Upper lobe of right lung (tissue), 1 donor: ENCODE measurements around the gene OTULIN. TPM values are rescaled to one million over a fixed set of nuclear protein-coding genes. Genes with fewer than 3 reads are reported as not detected.

Experiments
- ATAC-seq: fragments of 200-7000 bp; cut with Tn5 transposase; one replicate; pipeline ENCODE4 v1.9.1; 2020; ENCODE audit warnings: mild to moderate bottlenecking, moderate library complexity
- DNase-seq: peaks from one replicate; pipeline ENCODE4 v3.0.0-alpha.2; 2020
- H3K27ac ChIP-seq: fragments of 200-600 bp; one replicate; pipeline ENCODE4 v1.8.0; 2022
- H3K27me3 ChIP-seq: fragments of 200-600 bp; one replicate; pipeline ENCODE4 v1.8.0; 2022; ENCODE audit warnings: mild to moderate bottlenecking
- H3K36me3 ChIP-seq: fragments of 200-600 bp; one replicate; pipeline ENCODE4 v1.8.0; 2022
- H3K4me1 ChIP-seq: fragments of 200-600 bp; one replicate; pipeline ENCODE4 v1.8.0; 2022
- H3K4me3 ChIP-seq: fragments of 200-600 bp; one replicate; pipeline ENCODE4 v1.8.0; 2022; ENCODE audit warnings: mild to moderate bottlenecking
- H3K9me3 ChIP-seq: fragments of 200-600 bp; one replicate; pipeline ENCODE4 v1.8.0; 2022
- CTCF ChIP-seq: fragments of 200-600 bp; IDR thresholded peaks from one replicate; pipeline ENCODE4 v1.8.0; 2022; ENCODE audit warnings: antibody characterized with exemption
- intact Hi-C: fragments of 100-400 bp; cut with DNase I; formaldehyde crosslinking; loops from one replicate; pipeline ENCODE4 v1.11.0; 2022
- total RNA-seq: library from RNA; stranded (reverse); fragmentation: NEBNext Ultra II Directional; extraction: Animal tissue kit (Norgen Biotek cat#: 25700); gene quantifications from one replicate; pipeline ENCODE4 v1.2.1, GENCODE V29; 2021
- donor health status: DM: no; HTN: yes; CAD: no; lungs with severe emphysema.

Gene OTULIN
- total RNA-seq, 1 donor from 2014 or later = 30.0 TPM

- DNase-seq = no peak
- no peak overlapping the region for H3K4me3 ChIP-seq
- no peak overlapping the region for H3K27ac ChIP-seq
- no peaks in the 10 kb centered on the region for H3K9me3 ChIP-seq
- intact Hi-C loops = no loop called here
- no peak for ATAC-seq
- no peaks in the 10 kb centered on the region for H3K27me3 ChIP-seq
- TF ChIP-seq CTCF = no peak
- peaks cover 88% of the 10 kb centered on the region for H3K36me3 ChIP-seq
- peaks cover 3% of the 10 kb centered on the region for H3K4me1 ChIP-seq
Measured at GRCh38 chr5:14708551-14708950, 44.0 kb downstream of the OTULIN start.

- Histone ChIP-seq H3K4me3 (no peak overlapping the region), H3K36me3 (peaks cover 85% of the 10 kb centered on the region), H3K27me3 (no peaks in the 10 kb centered on the region), H3K9me3 (no peaks in the 10 kb centered on the region), H3K4me1 (peaks cover 3% of the 10 kb centered on the region), H3K27ac (no peak overlapping the region)
- intact Hi-C loops = no loop called here
- TF ChIP-seq CTCF = no peak
- DNase-seq (no peak), ATAC-seq (no peak)
Measured at GRCh38 chr5:14710313-14710994, 45.9 kb downstream of the OTULIN start.

GRCh38 chr5:14712131-14712530, 47.6 kb downstream of the OTULIN start:
- peaks cover 72% of the 10 kb centered on the region for H3K36me3 ChIP-seq
- no peaks in the 10 kb centered on the region for H3K27me3 ChIP-seq
- intact Hi-C loops = no loop called here
- no peaks in the 10 kb centered on the region for H3K9me3 ChIP-seq
- no peaks in the 10 kb centered on the region for H3K4me1 ChIP-seq
- DNase-seq (no peak), ATAC-seq (no peak)
- no peak overlapping the region for H3K4me3 ChIP-seq
- H3K27ac ChIP-seq = no peak overlapping the region
- TF ChIP-seq CTCF = no peak

GRCh38 chr5:14712666-14713065, 48.1 kb downstream of the OTULIN start:
- Histone ChIP-seq H3K4me1 (no peaks in the 10 kb centered on the region), H3K4me3 (no peak overlapping the region), H3K9me3 (no peaks in the 10 kb centered on the region), H3K27ac (no peak overlapping the region), H3K27me3 (no peaks in the 10 kb centered on the region), H3K36me3 (peaks cover 66% of the 10 kb centered on the region)
- DNase-seq (no peak), ATAC-seq (no peak)
- intact Hi-C loops = no loop called here
- no peak for TF ChIP-seq CTCF

GRCh38 chr5:14713476-14714390, 49.2 kb downstream of the OTULIN start:
- Histone ChIP-seq H3K9me3 (no peaks in the 10 kb centered on the region), H3K4me3 (no peak overlapping the region), H3K27me3 (no peaks in the 10 kb centered on the region), H3K27ac (no peak overlapping the region), H3K36me3 (peaks cover 56% of the 10 kb centered on the region), H3K4me1 (no peaks in the 10 kb centered on the region)
- no peak for DNase-seq
- no peak for TF ChIP-seq CTCF
- intact Hi-C loops = no loop called here
- ATAC-seq = peak; percentile 52
